IMR-90 (cell line): ENCODE results near the gene FKBP11.

ENCODE experiments used
- CEBPB ChIP-seq: IDR thresholded peaks from 2 replicates; pipeline ENCODE4 v1.6.1; 2012; ENCODE audit warnings: low read depth, low read length, improper control_type of control experiment
- CHD1 ChIP-seq: IDR thresholded peaks from 2 replicates; pipeline ENCODE4 v1.6.1; 2012; ENCODE audit warnings: low read depth, low read length, improper control_type of control experiment
- FOS ChIP-seq: fragments of 150-350 bp; IDR thresholded peaks from 2 replicates; pipeline ENCODE4 v1.6.1; 2016; ENCODE audit warnings: low read depth, low read length
- MAFK ChIP-seq: IDR thresholded peaks from 2 replicates; pipeline ENCODE4 v1.6.1; 2012; ENCODE audit warnings: low read depth, low read length, improper control_type of control experiment
- MAZ ChIP-seq: IDR thresholded peaks from 2 replicates; pipeline ENCODE4 v1.6.1; 2012; ENCODE audit warnings: low read depth, mild to moderate bottlenecking, low read length, improper control_type of control experiment, moderate library complexity, borderline replicate concordance
- MXI1 ChIP-seq: IDR thresholded peaks from 2 replicates; pipeline ENCODE4 v1.6.1; 2012; ENCODE audit warnings: low read depth, mild to moderate bottlenecking, low read length, moderate library complexity, borderline replicate concordance
- POLR2A ChIP-seq: IDR thresholded peaks from 2 replicates; pipeline ENCODE4 v1.6.1; 2012; ENCODE audit warnings: mild to moderate bottlenecking, low read depth, low read length
- RAD21 ChIP-seq: IDR thresholded peaks from 2 replicates; pipeline ENCODE4 v1.6.1; 2012; ENCODE audit warnings: low read length, improper control_type of control experiment
- RCOR1 ChIP-seq: IDR thresholded peaks from 2 replicates; pipeline ENCODE4 v1.6.1; 2012; ENCODE audit warnings: mild to moderate bottlenecking, low read length, improper control_type of control experiment; ENCODE audit not compliant: insufficient replicate concordance
- RFX5 ChIP-seq: IDR thresholded peaks from 2 replicates; pipeline ENCODE4 v1.8.0; 2012; ENCODE audit warnings: low read depth, mild to moderate bottlenecking, low read length, moderate library complexity
- SMC3 ChIP-seq: fragments of 150-350 bp; IDR thresholded peaks from 2 replicates; pipeline ENCODE4 v1.6.1; 2016; ENCODE audit warnings: low read depth, mild to moderate bottlenecking, antibody characterized with exemption, low read length, moderate library complexity
- TF ChIP-seq, protein P1 (sequence below): conservative IDR thresholded peaks from 2 replicates; pipeline ENCODE4 v1.5.1; 2012; ENCODE audit warnings: mild to moderate bottlenecking, low read depth, low read length, improper control_type of control experiment
- TF ChIP-seq, protein P2 (sequence below): fragments of 150-350 bp; IDR thresholded peaks from 2 replicates; pipeline ENCODE4 v1.6.1; 2017; ENCODE audit warnings: mild to moderate bottlenecking, antibody characterized with exemption, low read length, low read depth

GRCh38 chr12:48932878-48933277 is 7.6 kb upstream of the FKBP11 start:
- TF ChIP-seq RAD21: no peak
- TF ChIP-seq CEBPB: no peak
- TF ChIP-seq, protein P1, sequence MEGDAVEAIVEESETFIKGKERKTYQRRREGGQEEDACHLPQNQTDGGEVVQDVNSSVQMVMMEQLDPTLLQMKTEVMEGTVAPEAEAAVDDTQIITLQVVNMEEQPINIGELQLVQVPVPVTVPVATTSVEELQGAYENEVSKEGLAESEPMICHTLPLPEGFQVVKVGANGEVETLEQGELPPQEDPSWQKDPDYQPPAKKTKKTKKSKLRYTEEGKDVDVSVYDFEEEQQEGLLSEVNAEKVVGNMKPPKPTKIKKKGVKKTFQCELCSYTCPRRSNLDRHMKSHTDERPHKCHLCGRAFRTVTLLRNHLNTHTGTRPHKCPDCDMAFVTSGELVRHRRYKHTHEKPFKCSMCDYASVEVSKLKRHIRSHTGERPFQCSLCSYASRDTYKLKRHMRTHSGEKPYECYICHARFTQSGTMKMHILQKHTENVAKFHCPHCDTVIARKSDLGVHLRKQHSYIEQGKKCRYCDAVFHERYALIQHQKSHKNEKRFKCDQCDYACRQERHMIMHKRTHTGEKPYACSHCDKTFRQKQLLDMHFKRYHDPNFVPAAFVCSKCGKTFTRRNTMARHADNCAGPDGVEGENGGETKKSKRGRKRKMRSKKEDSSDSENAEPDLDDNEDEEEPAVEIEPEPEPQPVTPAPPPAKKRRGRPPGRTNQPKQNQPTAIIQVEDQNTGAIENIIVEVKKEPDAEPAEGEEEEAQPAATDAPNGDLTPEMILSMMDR: no peak
- TF ChIP-seq FOS: no peak
- no peak for TF ChIP-seq MXI1
- TF ChIP-seq, protein P2, sequence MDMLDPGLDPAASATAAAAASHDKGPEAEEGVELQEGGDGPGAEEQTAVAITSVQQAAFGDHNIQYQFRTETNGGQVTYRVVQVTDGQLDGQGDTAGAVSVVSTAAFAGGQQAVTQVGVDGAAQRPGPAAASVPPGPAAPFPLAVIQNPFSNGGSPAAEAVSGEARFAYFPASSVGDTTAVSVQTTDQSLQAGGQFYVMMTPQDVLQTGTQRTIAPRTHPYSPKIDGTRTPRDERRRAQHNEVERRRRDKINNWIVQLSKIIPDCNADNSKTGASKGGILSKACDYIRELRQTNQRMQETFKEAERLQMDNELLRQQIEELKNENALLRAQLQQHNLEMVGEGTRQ: no peak
- no peak for TF ChIP-seq RFX5
- no peak for TF ChIP-seq POLR2A
- no peak for TF ChIP-seq MAFK
- TF ChIP-seq CHD1: no peak
- no peak for TF ChIP-seq SMC3
- TF ChIP-seq MAZ: no peak
- no peak for TF ChIP-seq RCOR1
